ENCODE measurements around the gene FBXL17. TPM values are rescaled to one million over a fixed set of nuclear protein-coding genes. Genes with fewer than 3 reads are reported as not detected.

Gene FBXL17
- total and polyA plus RNA-seq, 2 of the 4 experiments (the other 2 are of a cell fraction), result 3.9 to 8.1 TPM

DNA sequence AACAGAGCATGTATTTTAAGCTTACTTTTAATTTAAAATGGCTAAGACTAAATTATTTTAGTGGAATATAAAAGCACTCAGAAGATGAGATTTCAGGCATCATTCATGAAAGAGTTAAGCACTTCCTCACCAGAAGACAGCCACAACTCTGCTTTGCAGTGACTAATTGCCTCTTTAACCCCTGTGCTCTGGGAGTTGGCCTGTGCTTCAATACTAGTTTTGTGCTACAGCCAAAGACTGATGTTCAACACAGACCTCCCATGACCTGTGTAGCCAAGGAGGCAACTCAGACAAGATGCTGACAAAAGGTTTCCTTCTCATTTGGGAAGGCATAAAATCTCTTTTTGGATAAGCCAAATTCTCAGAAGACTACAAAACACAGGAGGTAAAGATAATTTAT is 353.5 kb downstream of the FBXL17 start:
- DNase-seq (peak; percentile 10), ATAC-seq (ENCODE audit: low read depth) (no peak)
- Histone ChIP-seq H3K27me3 (ENCODE audit: control insufficient read depth, insufficient read depth, low read length) (no peaks in the 10 kb centered on the region), H3K4me3 (ENCODE audit: insufficient read depth, low read depth, low read length) (no peak overlapping the region), H3K27ac (ENCODE audit: insufficient read depth, low read length) (no peak overlapping the region), H3K4me2 (ENCODE audit: low read depth, low read length) (no peak overlapping the region), H3K9me3 (ENCODE audit: control insufficient read depth, insufficient read depth, low read length) (no peaks in the 10 kb centered on the region), H4K20me1 (ENCODE audit: insufficient read depth, low read length) (no peaks in the 10 kb centered on the region), H3K36me3 (ENCODE audit: control insufficient read depth, insufficient read depth, low read length) (no peaks in the 10 kb centered on the region), H2BK5ac (ENCODE audit: low read depth, low read length, poor library complexity, severe bottlenecking) (no peak overlapping the region), H3K9me1 (ENCODE audit: insufficient read depth, low read length) (peaks cover 2% of the 10 kb centered on the region; the same call in 1 of the 2 replicates), H3K4ac (ENCODE audit: low read depth, low read length) (no peak overlapping the region), H4K91ac (ENCODE audit: insufficient read depth, low read depth, low read length) (no peak overlapping the region), H3K9ac (ENCODE audit: low read depth, low read length) (no peak overlapping the region), H3K14ac (replicated peaks; ENCODE audit: low read depth, low read length) (no peak overlapping the region), H2BK15ac (ENCODE audit: low read depth, low read length) (no peak overlapping the region), H4K8ac (ENCODE audit: low read depth in 2 of 2, low read length in 2 of 2) (no peak overlapping the region), H3K56ac (ENCODE audit: extremely low read depth, insufficient read depth, low read length) (no peak overlapping the region), H2BK120ac (ENCODE audit: low read depth, low read length) (no peak overlapping the region), H3K23ac (ENCODE audit: low read depth, low read length) (no peak overlapping the region), H2AK5ac (ENCODE audit: low read depth, low read length) (no peak overlapping the region), H2AFZ (replicated peaks; ENCODE audit: low read length, poor library complexity) (no peak overlapping the region), H4K5ac (ENCODE audit: low read depth, low read length) (no peak overlapping the region), H3K4me1 (ENCODE audit: control insufficient read depth, insufficient read depth, low read length) (no peaks in the 10 kb centered on the region), H2BK20ac (ENCODE audit: low read depth, low read length) (no peak overlapping the region), H3K18ac (ENCODE audit: low read depth, low read length) (no peak overlapping the region), H2AK9ac (replicated peaks; ENCODE audit: low read depth, low read length, poor library complexity) (no peak overlapping the region), H3K79me1 (ENCODE audit: low read depth in 1 of 2, low read length in 2 of 2) (no peaks in the 10 kb centered on the region)
- TF ChIP-seq MAZ (IDR thresholded peaks at IDR 0.05; ENCODE audit: borderline replicate concordance, low read depth, low read length), result no peak
- no peak for TF ChIP-seq MAFK (IDR thresholded peaks at IDR 0.05; ENCODE audit: low read depth, low read length)
- no peak for TF ChIP-seq CHD1 (IDR thresholded peaks at IDR 0.05; ENCODE audit: low read depth, low read length)
- TF ChIP-seq, protein P1, sequence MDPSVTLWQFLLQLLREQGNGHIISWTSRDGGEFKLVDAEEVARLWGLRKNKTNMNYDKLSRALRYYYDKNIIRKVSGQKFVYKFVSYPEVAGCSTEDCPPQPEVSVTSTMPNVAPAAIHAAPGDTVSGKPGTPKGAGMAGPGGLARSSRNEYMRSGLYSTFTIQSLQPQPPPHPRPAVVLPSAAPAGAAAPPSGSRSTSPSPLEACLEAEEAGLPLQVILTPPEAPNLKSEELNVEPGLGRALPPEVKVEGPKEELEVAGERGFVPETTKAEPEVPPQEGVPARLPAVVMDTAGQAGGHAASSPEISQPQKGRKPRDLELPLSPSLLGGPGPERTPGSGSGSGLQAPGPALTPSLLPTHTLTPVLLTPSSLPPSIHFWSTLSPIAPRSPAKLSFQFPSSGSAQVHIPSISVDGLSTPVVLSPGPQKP (IDR thresholded peaks at IDR 0.05; ENCODE audit: borderline replicate concordance, low read depth, low read length), result no peak
- no peak for TF ChIP-seq SMC3 (IDR thresholded peaks at IDR 0.05; ENCODE audit: low read depth, low read length)
- no peak for TF ChIP-seq MXI1 (IDR thresholded peaks at IDR 0.05; ENCODE audit: borderline replicate concordance, low read depth, low read length)
- no peak for TF ChIP-seq BHLHE40 (IDR thresholded peaks at IDR 0.05; ENCODE audit: low read depth, low read length)
- no peak for TF ChIP-seq FOS (IDR thresholded peaks at IDR 0.05; ENCODE audit: low read depth, low read length)
- no peak for TF ChIP-seq NFE2L2 (IDR thresholded peaks at IDR 0.05; ENCODE audit: low read depth, low read length)
- TF ChIP-seq, protein P2, sequence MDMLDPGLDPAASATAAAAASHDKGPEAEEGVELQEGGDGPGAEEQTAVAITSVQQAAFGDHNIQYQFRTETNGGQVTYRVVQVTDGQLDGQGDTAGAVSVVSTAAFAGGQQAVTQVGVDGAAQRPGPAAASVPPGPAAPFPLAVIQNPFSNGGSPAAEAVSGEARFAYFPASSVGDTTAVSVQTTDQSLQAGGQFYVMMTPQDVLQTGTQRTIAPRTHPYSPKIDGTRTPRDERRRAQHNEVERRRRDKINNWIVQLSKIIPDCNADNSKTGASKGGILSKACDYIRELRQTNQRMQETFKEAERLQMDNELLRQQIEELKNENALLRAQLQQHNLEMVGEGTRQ (IDR thresholded peaks at IDR 0.05; ENCODE audit: low read depth, low read length), result no peak
- TF ChIP-seq, protein P3, sequence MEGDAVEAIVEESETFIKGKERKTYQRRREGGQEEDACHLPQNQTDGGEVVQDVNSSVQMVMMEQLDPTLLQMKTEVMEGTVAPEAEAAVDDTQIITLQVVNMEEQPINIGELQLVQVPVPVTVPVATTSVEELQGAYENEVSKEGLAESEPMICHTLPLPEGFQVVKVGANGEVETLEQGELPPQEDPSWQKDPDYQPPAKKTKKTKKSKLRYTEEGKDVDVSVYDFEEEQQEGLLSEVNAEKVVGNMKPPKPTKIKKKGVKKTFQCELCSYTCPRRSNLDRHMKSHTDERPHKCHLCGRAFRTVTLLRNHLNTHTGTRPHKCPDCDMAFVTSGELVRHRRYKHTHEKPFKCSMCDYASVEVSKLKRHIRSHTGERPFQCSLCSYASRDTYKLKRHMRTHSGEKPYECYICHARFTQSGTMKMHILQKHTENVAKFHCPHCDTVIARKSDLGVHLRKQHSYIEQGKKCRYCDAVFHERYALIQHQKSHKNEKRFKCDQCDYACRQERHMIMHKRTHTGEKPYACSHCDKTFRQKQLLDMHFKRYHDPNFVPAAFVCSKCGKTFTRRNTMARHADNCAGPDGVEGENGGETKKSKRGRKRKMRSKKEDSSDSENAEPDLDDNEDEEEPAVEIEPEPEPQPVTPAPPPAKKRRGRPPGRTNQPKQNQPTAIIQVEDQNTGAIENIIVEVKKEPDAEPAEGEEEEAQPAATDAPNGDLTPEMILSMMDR (conservative IDR thresholded peaks at IDR 0.05; ENCODE audit: low read depth, low read length), result no peak
- TF ChIP-seq POLR2A (IDR thresholded peaks at IDR 0.05; ENCODE audit: low read depth, low read length), result no peak
- TF ChIP-seq RFX5 (IDR thresholded peaks at IDR 0.05; ENCODE audit: low read depth, low read length), result no peak
- TF ChIP-seq CEBPB (IDR thresholded peaks at IDR 0.05; ENCODE audit: low read depth, low read length), result no peak
- TF ChIP-seq RAD21 (IDR thresholded peaks at IDR 0.05; ENCODE audit: low read length), result no peak
- TF ChIP-seq RCOR1 (IDR thresholded peaks at IDR 0.05; ENCODE audit: insufficient replicate concordance, low read length), result no peak
- POLR2A ChIA-PET (ENCODE audit: unreplicated experiment), result no interaction called here
- CTCF ChIA-PET, result no interaction called here
- dilution Hi-C loops (cut with HindIII; ENCODE audit: low sequenced_read_pairs, unreplicated experiment), result no loop called here
- in situ Hi-C loops (cut with MboI; ENCODE audit: low sequenced_read_pairs), result no loop called here
- intact Hi-C loops (cut with micrococcal nuclease), result no loop called here
- no TSS peak for BruUV-seq (replicated peaks)

All from IMR-90 (cell line).